Choroid plexus epithelial cell (primary cell): ENCODE data around the gene ZNF202.
"Not testable (repeated sequence)": the region's sequence is repeated elsewhere in the genome, so short reads cannot be mapped to it uniquely, and the experiment has no call there.

Source experiments
- DNase-seq: peaks from one replicate; pipeline ENCODE4 v3.0.0-alpha.2; 2010; ENCODE audit warnings: low read depth
- H3K4me3 ChIP-seq: 2 replicates; pipeline ENCODE4 v1.5.1; 2011; ENCODE audit warnings: low read depth, mild to moderate bottlenecking, control low read depth, low read length, moderate library complexity
- CTCF ChIP-seq: conservative IDR thresholded peaks from 2 replicates; pipeline ENCODE4 v1.5.1; 2011; ENCODE audit warnings: low read depth, mild to moderate bottlenecking, control low read depth, inconsistent platforms, low read length, moderate library complexity

ZNF202 gene

GRCh38 chr11:123719452-123719851, 22.0 kb downstream of the ZNF202 start:
- no peak for TF ChIP-seq CTCF
- no peak overlapping the region for H3K4me3 ChIP-seq
- DNase-seq, result peak; percentile 38

- no peak for DNase-seq
- TF ChIP-seq CTCF, result no peak
- no peak overlapping the region for H3K4me3 ChIP-seq
These were observed 23.0 kb downstream of the ZNF202 start for GRCh38 chr11:123718469-123718868.

- no peak for TF ChIP-seq CTCF
- no peak for DNase-seq
- H3K4me3 ChIP-seq, result no peak overlapping the region
These were observed 23.4 kb downstream of the ZNF202 start for GRCh38 chr11:123718063-123718462.

GRCh38 chr11:123712627-123713026, 28.8 kb downstream of the ZNF202 start:
- not testable (repeated sequence) for DNase-seq, H3K4me3 ChIP-seq

- TF ChIP-seq CTCF, result peak; percentile 94
- peak; percentile 87 for DNase-seq
- H3K4me3 ChIP-seq, result no peak overlapping the region
These were observed 33.8 kb downstream of the ZNF202 start for GRCh38 chr11:123707606-123708205.

- no peak for DNase-seq
- no peak overlapping the region for H3K4me3 ChIP-seq
- TF ChIP-seq CTCF, result no peak
These were observed 34.3 kb downstream of the ZNF202 start for GRCh38 chr11:123707206-123707605.

- no peak overlapping the region for H3K4me3 ChIP-seq
- no peak for DNase-seq
- no peak for TF ChIP-seq CTCF
These were observed 37.1 kb downstream of the ZNF202 start for GRCh38 chr11:123704341-123704740.
